ENCODE results near the gene TBL1XR1. TPM values are rescaled to one million over a fixed set of nuclear protein-coding genes. Genes with fewer than 3 reads are reported as not detected.

The TBL1XR1 gene
- total RNA-seq, 2 donors from 2014 or later: 118 to 125 TPM

DNA sequence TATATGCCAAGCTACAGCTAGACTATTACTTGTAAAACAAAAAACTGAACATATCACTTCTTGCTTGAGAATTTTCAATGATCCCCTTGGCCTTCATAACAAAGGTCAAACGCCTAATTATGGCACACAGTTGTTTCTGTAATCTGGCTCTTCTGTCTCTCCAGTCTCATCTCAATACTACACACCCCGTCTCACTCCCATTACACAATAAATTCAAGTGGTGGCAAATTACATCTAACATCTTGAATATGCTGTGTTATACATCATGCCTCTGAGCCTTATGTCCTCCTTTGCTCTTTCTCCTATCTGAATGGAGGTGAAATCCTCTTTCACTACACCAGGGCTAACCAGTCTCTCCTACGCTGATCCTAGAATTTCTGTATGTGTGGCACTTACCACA lies 140.4 kb downstream of the TBL1XR1 start:
- intact Hi-C loops (cut with DNase I): loop anchor here in 1 of 2 donors (10.0 kb wide), 1 partner anchor 298 kb away; no protein-coding TSS in a partner anchor
- DNase-seq: no peak
- ATAC-seq: no peak

DNA sequence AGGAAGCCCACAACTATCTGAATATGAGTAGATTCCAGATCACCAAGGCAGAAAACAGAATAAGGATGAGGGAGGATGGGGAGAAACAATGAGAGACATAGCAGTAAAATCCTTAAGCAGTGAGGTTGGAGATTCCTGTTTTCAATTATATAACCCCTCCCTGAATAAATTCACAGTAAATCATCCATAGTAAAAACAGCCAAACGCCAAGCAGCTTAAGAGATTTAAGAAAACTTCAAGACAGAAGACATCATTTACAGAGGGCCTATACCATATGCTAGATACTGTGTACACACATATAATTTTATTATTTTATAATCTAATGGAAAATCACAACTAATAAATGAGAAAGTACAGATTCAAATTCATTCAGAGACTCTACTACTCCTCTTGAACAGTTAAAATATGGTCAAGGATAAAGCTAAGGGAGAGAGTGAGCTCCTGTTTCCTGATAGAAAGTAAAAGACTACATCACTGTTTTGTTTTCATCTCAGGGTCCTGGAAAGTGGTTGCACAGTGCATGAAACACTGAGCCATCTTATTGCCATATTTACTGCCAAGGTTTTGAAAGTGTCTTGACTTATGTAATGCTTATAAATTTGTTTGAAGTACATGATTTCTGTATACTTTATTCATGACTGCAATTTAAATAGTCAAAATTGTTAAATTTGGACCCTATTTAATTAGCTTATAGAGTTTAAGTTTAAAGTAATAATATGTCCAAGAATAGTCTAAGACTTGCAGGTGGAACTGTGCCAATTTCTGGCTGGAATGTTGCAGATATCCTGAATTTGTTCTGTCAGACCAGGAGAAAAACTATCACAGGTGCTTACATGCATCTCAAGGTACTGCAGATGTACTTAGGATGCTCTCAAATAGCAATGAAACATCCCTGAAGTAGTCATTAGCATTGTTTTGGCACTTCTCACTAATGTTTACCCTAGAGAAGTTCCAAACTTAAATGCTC lies 141.4 kb downstream of the TBL1XR1 start:
- ATAC-seq: no peak
- intact Hi-C loops (cut with DNase I): loop anchor here in 1 of 2 donors (10.0 kb wide), 1 partner anchor 299 kb away; no protein-coding TSS in a partner anchor
- no peak for DNase-seq

DNA sequence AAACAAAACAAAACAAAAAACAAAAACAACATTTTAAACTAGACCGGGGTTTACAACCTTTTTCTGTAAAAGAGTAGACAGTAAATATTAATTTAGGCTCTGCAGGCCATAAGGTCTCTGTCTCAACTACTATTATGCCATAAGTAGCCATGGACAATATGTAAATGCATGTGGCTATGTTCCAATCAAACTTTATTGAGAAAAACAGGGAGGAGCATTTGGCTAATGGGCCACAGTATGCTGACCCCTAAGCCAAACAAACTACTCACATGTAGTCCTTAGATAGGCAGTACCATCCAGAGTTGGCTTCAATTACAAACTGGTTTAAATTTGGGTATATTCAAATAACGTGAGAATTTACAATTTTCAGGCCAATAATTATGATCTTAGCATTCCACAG lies 144.2 kb downstream of the TBL1XR1 start:
- ATAC-seq: no peak
- no peak for DNase-seq
- intact Hi-C loops (cut with DNase I): loop anchor here (5.0 to 10.0 kb wide), 3 partner anchors 144 to 304 kb away; partner anchors contain the start of gene TBL1XR1 (in 2 of the 2)

DNA sequence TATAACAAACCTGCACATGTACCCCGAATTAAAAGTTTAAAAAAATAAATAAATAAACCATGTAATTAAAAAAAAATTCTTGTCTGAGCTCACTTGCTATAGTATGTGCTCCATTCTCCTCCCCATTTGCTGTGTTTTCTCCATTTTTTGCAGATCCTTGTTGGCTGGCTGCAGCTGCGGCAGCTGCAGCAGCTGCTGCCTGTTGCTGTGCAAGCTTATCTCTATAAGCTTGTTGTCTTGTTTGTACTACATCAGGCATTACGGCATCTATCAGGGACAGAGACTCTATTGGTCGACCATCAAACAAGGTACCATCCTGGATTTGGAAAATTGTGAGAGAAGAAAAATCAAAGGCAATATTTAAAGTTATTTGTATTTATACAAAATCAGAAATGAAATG lies 145.9 kb downstream of the TBL1XR1 start:
- intact Hi-C loops (cut with DNase I): loop anchor here (5.0 to 10.0 kb wide), 3 partner anchors 146 to 306 kb away; partner anchors contain the start of gene TBL1XR1 (in 2 of the 2)
- ATAC-seq: peak in 1 of 2 donors; percentile 33

DNA sequence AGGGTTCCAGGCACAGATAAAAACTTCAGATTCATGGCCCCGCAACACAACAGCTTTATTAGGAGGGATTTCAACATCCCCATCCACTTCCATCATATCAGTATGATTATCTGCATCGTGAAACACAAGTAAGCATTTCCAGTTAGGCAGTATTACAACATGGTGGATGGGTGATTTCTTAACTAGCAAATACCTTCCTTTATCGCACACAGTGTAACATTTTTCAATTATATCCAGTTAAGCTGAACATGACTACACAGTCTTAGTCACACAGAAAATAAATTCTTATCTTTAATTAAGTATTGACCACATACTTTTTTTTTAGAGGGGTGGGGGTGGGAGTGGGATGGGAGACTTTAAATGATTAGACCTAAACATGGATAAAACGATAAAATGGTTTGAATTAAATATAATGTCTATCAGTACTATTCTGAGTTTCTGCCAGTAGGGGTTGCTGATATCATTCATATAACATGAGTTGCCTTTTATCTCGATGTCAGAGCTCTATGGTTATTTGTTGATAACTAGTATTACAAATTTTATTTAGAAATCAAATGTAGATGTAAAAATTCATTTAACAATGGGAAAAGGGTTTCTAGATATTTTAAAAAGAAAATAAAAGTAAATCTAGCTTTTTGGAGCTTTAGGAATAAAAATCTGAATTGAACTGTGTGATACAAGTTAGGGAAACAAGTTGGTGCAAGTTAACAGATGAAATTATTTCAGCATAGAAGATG lies 146.6 kb downstream of the TBL1XR1 start:
- DNase-seq: no peak
- ATAC-seq: peak; percentile 63 to 68
- intact Hi-C loops (cut with DNase I): loop anchor here (5.0 to 10.0 kb wide), 3 partner anchors 147 to 307 kb away; partner anchors contain the start of gene TBL1XR1 (in 2 of the 2)

More for the DNA sequence above, 145.9 kb downstream of the TBL1XR1 start:
- DNase-seq: no peak

DNA sequence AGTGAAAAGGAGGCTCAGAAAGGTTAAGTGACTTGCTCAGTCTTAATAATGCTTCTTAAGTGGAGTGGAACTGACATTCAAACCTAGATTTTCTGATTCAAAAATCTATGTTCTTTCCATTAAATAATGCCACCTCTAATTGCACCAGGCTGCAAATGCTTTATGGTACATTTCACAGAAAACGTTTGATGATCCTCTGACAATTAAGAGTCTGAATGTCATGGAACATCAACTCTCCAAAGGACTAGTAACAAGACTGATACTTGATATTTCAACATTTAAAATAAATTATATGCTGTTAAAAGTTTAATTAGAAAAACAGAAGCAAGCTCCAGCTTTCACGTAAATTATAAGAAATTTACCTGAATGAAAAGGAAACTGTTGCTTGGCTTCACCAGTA lies 151.5 kb downstream of the TBL1XR1 start:
- DNase-seq (no peak), ATAC-seq (no peak)
- intact Hi-C loops (cut with DNase I): loop anchor here in 1 of 2 donors (5.0 to 10.0 kb wide), 2 partner anchors 1279 to 1342 kb away; no protein-coding TSS in a partner anchor

DNA sequence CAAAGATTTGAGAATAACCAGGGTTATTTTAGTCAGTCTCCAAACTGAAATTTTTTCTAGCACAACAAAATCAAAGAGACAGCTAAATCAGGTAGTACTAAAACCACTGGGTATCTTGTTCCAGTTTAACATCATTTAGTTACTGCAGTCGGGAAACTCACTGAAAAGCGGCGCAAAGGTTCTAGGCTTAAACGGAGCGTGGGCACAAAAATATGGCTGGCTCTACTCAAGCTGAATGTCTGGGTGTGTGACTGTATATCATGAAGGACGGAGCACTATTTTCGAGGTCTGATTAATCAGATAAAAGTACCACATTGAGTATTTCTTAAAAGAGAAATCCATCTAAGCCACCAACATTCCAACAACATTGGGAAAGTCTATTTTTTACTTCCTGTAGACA lies 152.1 kb downstream of the TBL1XR1 start:
- no peak for DNase-seq
- ATAC-seq: no peak
- intact Hi-C loops (cut with DNase I): loop anchor here in 1 of 2 donors (5.0 to 10.0 kb wide), 2 partner anchors 1280 to 1342 kb away; no protein-coding TSS in a partner anchor

DNA sequence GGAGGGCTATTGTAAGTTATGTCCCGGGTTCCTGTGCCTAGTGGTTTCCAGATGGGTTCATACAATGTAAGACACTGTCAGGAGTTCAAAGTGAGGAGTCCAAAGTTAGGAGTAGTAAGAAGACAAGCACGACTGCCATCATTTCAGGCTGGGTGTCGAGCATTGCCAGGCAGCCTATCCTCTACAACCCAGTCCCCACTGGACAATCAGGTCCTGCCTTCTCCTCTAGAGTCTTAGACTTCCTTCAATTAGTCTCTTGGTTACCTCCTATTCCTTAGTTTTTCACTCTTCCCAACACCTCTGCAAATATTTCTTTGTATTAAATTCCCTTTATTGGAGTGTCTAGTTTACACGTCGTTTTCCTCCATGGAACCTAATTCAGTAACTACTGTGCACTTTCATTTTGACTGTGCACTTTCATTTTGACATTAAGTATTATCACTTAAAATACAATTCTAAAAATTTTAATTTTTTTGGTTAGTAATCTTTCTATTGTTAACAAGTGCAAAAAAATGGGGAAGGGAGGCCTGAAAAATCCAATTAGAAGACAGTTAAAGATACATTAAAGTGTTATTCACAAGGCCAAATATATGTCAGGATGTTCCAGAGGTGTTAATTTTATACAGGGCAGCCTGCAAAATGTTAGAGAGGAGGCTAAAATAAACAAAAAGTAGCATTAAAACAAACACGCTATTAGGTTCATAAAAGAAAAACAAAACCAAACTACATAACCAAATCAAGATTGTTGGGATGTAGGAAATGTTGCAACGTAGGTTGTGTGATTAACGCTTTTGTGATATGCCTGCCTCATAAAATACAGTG lies 155.3 kb downstream of the TBL1XR1 start:
- intact Hi-C loops (cut with DNase I): loop anchor here in 1 of 2 donors (10.0 kb wide), 1 partner anchor 1283 kb away; no protein-coding TSS in a partner anchor
- DNase-seq (no peak), ATAC-seq (no peak)

DNA sequence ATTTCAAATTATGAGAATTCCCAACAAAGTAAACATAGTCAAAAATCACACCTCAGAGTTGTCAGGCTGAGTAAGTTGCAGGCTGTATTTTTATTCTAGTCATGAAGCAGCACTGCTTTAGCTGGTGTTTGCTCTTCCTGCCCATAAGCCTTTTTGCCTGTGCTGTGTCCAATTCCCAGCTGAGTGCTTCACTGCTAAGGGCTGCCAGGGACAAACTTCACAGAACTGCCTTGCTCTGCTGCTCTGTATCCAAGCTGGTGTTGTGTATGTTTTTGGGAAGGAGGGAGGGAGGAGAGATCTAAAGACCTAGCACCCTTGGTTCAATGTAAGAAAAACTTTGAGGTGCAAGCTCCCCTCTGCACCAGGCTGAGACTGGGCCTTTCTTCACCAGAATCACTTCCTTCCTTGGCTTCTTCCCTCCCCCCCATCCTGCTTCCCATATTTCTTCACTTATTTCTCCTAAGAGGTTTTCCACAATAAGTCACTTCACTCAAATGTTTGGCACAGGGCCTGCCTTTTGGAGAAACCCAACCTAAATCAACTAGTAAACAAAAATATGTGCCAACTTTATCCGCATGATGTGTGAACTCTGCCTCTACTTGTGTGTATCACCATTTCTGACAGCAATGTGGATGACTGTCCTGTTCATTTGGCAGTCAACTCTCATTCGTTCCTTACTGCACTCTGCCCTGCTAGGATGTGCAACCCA lies 156.1 kb downstream of the TBL1XR1 start:
- intact Hi-C loops (cut with DNase I): loop anchor here in 1 of 2 donors (10.0 kb wide), 1 partner anchor 1284 kb away; no protein-coding TSS in a partner anchor
- peak; percentile 83 to 88 for ATAC-seq
- peak; percentile 30 for DNase-seq

DNA sequence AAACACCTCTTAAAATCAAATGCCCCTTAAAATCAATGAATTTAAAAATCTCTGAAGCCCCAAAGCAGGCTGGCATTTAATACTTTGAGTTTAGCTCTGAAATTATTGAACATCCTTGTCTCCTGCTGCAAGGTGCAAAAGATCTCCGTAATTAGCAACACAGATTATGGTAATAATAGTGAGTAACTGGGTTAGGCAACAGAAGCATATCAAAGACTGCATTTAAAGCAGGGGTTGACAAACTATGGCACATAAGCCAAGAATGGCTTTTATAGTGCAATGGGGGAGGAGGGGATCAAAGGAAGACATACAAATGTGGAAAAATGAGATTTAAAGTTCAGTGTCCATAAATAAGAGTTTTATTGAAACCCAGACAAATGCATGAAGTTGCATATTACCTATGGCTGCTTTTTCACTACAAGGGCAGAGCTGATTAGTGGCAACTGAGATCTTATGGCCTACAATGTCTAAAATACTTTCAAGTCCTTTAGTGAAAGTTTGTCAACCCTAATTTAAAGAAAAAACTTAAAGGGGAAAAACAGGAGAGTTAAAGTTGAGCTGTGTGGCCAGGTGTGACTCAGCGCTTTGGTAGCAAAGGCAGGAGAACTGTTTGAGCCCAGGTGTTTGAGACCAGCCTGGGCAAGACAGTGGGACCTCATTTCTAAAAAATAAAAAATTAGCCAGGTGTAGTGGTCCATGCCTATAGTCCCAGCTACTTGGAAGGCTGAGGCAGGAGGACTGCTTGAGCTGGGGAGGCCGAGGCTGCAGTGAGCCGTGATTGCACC lies 157.6 kb downstream of the TBL1XR1 start:
- ATAC-seq: no peak
- no peak for DNase-seq
- intact Hi-C loops (cut with DNase I): loop anchor here in 1 of 2 donors (10.0 kb wide), 1 partner anchor 1285 kb away; no protein-coding TSS in a partner anchor

DNA sequence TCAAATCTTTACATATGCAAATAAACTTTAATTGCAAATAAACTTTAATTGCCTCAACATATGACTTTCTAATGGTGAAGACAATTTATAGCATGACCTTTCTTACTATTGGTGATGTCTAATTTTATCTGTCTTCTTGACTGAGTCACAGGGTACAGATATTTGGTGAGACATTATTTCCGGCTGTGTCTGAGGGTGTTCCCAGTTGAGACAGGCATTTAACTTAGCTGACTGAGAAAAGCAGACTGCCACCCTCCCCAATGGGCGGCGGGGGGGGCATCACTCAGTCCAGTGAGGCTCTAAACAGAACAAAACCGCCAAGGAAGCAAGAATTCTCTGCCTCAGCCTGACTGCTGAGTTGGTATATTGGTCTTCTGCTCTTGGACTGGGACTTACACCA lies 160.0 kb downstream of the TBL1XR1 start:
- ATAC-seq: peak in 1 of 2 donors; percentile 32
- no peak for DNase-seq
- intact Hi-C loops (cut with DNase I): no loop called here

DNA sequence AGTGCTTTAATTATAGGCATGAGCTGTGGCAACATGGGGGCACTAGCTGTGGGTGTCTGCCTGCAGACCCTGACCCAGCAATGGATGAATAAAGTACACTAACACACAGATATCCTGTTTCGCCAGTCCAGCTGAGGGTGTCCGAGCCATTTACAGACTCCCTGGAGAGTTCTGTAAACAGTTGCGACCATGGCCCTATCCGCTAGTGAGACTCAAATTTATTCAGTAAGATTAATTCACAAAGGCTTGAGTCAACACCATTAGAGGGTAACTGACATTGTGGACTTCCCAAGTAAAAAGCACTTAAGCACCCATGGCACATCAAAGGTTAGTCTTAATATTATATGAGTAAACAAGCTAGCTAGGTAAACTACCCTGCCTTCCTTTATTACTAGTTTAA lies 161.6 kb downstream of the TBL1XR1 start:
- no peak for DNase-seq
- intact Hi-C loops (cut with DNase I): no loop called here
- ATAC-seq: no peak

DNA sequence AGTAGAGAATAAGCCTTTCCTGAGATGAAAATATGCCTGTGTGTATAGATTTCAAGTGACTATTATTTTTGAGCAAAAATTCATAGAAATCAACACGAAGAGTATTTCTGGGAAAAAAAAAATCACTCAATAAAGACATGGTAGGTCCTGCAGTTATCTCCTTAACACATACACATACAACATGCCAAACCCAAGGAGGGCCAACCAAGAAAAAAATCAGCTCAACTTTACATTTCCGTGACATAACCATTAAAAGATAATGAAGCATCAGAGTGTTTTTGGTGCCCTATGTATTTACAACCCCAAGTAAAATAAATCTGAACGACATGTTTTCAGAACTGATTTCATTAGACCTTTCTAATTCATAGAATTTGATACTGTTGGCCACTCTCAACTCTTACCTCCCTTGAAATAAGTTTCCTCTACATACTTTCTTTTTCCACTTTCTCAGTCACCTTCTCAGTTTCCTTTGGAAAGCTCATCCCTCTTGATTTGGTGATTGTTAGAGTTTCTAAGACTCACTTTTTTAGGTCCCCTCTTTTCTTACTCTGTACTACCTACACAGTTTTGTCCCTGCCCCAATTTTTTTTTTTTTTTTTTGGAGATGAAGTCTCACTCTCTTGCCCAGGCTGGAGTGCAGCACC lies 162.3 kb downstream of the TBL1XR1 start:
- intact Hi-C loops (cut with DNase I): no loop called here
- ATAC-seq (no peak), DNase-seq (no peak)

DNA sequence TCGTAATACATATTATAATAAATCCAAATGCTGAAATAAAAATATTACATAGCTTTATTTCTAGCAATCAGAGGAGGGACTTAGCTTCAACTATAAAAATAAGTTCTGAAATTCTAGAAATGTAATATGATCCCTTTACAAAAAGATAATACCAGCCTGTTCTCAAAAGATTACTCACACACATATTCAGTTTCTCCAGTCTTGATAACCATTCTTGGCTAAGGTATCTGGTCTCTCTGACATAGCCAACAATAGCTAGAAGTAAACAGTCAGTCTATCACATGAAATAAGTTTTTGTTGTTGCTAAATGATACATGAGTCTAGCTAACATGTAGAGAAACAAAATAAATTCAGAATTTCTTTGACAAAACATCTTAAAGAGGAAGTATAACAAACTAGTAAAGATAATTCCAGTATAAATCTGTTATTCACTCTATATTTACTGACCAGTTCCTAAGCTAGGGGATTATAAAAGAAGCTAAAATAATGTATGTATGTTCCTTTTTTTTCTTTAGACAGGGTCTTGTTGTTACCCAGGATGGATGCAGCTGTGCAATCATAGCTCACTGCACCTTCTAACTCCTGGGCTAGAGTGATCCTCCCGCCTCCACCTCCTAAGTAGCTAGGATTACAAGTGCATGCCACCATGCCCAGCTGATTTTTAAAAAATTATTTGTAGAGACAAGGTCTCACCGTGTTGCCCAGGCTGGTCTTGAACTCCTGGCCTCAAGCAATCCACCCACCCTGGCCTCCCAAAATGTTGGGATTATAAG lies 170.6 kb downstream of the TBL1XR1 start:
- intact Hi-C loops (cut with DNase I): no loop called here
- DNase-seq: no peak
- ATAC-seq: peak; percentile 59 to 94

DNA sequence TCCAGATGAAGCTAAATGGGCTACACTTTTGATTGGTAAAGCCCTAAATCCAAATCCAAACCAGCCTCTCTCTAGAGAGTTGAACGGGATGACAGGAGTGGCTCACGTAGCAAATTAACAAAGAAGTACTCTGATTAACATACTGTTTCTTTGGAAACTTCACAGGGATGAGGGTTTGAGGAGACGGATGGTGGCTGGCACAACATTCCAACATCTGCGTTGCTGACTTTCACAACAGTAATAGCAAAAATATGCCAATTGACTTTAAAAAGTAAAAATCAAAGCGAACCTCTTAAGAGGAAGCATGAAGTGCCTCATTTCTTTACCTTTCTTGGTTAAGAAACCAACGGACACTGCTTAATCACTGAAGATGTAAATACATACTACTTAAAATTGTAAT lies 181.4 kb downstream of the TBL1XR1 start:
- DNase-seq (no peak), ATAC-seq (no peak)
- intact Hi-C loops (cut with DNase I): no loop called here

Measured in left cardiac atrium (tissue), 4 donors.